HG02759 (cell line): ENCODE measurements around the gene NTM.
"Not testable (repeated sequence)": the region's sequence is repeated elsewhere in the genome, so short reads cannot be mapped to it uniquely, and the experiment has no call there.

Experiments used
- ATAC-seq: cut with Tn5 transposase; IDR thresholded peaks from one replicate; pipeline ENCODE4 v1.9.1; 2021; ENCODE audit warnings: mild to moderate bottlenecking, moderate library complexity; ENCODE audit not compliant: unreplicated experiment

The NTM gene

GRCh38 chr11:131370090-131370751 is at the start of gene NTM:
NTM (plus strand) TSS chr11:131370615.
- ATAC-seq: no peak

GRCh38 chr11:131324921-131325570 is 45.4 kb upstream of the NTM start:
- no peak for ATAC-seq

- no peak for ATAC-seq
Observed at GRCh38 chr11:131326829-131327228, 43.6 kb upstream of the NTM start.

- ATAC-seq: no peak
Observed at GRCh38 chr11:131327421-131327820, 43.0 kb upstream of the NTM start.

GRCh38 chr11:131328843-131329242 is 41.6 kb upstream of the NTM start:
- no peak for ATAC-seq

- ATAC-seq: no peak
Observed at GRCh38 chr11:131331010-131331409, 39.4 kb upstream of the NTM start.

GRCh38 chr11:131331546-131331945 is 38.9 kb upstream of the NTM start:
- no peak for ATAC-seq

GRCh38 chr11:131334601-131335000 is 35.8 kb upstream of the NTM start:
- ATAC-seq: no peak

- not testable (repeated sequence) for ATAC-seq
Observed at GRCh38 chr11:131341900-131342299, 28.5 kb upstream of the NTM start.

- ATAC-seq: not testable (repeated sequence)
Observed at GRCh38 chr11:131342442-131342841, 28.0 kb upstream of the NTM start.

- ATAC-seq: no peak
Observed at GRCh38 chr11:131345406-131345805, 25.0 kb upstream of the NTM start.

- no peak for ATAC-seq
Observed at GRCh38 chr11:131349368-131350086, 20.9 kb upstream of the NTM start.

GRCh38 chr11:131350872-131351271 is 19.5 kb upstream of the NTM start:
- no peak for ATAC-seq

GRCh38 chr11:131351848-131352247 is 18.6 kb upstream of the NTM start:
- no peak for ATAC-seq

GRCh38 chr11:131353766-131354165 is 16.6 kb upstream of the NTM start:
- ATAC-seq: no peak

GRCh38 chr11:131354251-131354701 is 16.1 kb upstream of the NTM start:
- no peak for ATAC-seq

GRCh38 chr11:131356206-131356605 is 14.2 kb upstream of the NTM start:
- ATAC-seq: no peak

GRCh38 chr11:131365329-131365930 is 5.0 kb upstream of the NTM start:
- ATAC-seq: no peak

GRCh38 chr11:131370901-131371790 is 731 bp downstream of the NTM start:
- ATAC-seq: no peak

- ATAC-seq: no peak
Observed at GRCh38 chr11:131371791-131372104, 1.3 kb downstream of the NTM start.
